ENCODE data around the gene GALNTL6. TPM values are rescaled to one million over a fixed set of nuclear protein-coding genes. Genes with fewer than 3 reads are reported as not detected.

The GALNTL6 gene
- total and polyA plus RNA-seq, 2 donors (not counting 3 experiments of a cell fraction or from before 2014, with no cell fraction given): not detected

- no peak overlapping the region for H3K27ac ChIP-seq (ENCODE audit: insufficient read depth, low read depth, low read length)
- dilution Hi-C loops (cut with MboI; ENCODE audit: extremely low pct_ligation_motif_present, low sequenced_read_pairs) (no loop called here), intact Hi-C loops (cut with micrococcal nuclease) (no loop called here)
- ChIA-PET POLR2A (no interaction called here), CTCF (no interaction called here)
- no peaks in the 10 kb centered on the region for H4K20me1 ChIP-seq (replicated peaks; ENCODE audit: control insufficient read depth, extremely low read depth, insufficient read depth, low read length)
- no peak for TF ChIP-seq GATA2 (IDR thresholded peaks at IDR 0.05; ENCODE audit: insufficient read depth, insufficient read length, low read depth, low read length)
- TF ChIP-seq FOS (IDR thresholded peaks at IDR 0.05; ENCODE audit: borderline replicate concordance, insufficient read depth, low read length): no peak
- no peak for TF ChIP-seq MAX (IDR thresholded peaks at IDR 0.05; ENCODE audit: insufficient read depth, insufficient read length)
- no peak for TF ChIP-seq POLR2AphosphoS5 (IDR thresholded peaks at IDR 0.05; ENCODE audit: insufficient read depth, low read depth, low read length)
- no peak for TF ChIP-seq EZH2 (IDR thresholded peaks at IDR 0.05; ENCODE audit: borderline replicate concordance, low read depth, low read length, severe bottlenecking)
- no peak for TF ChIP-seq CTCF (IDR thresholded peaks at IDR 0.05; ENCODE audit: extremely low read depth in 1 of 2, insufficient read depth in 1 of 2, low read depth in 1 of 2, low read length in 2 of 2)
- TF ChIP-seq JUN (IDR thresholded peaks at IDR 0.05; ENCODE audit: borderline replicate concordance, insufficient read depth, insufficient read length, low read depth): no peak
- TF ChIP-seq POLR2A (IDR thresholded peaks at IDR 0.05; ENCODE audit: low read depth, low read length): no peak
- TF ChIP-seq MYC (IDR thresholded peaks at IDR 0.05; ENCODE audit: low read depth, low read length): no peak
- no peak overlapping the region for H3K9ac ChIP-seq (replicated peaks; ENCODE audit: extremely low read depth, insufficient read depth, low read length)
- no peak overlapping the region for H3K4me3 ChIP-seq (replicated peaks in 1 of 3; ENCODE audit: insufficient read depth in 1 of 3, low read depth in 1 of 3, low read length in 3 of 3)
- no peaks in the 10 kb centered on the region for H3K9me1 ChIP-seq (replicated peaks; ENCODE audit: control insufficient read depth, extremely low read depth, insufficient read depth, low read length)
- DNase-seq (ENCODE audit: low read depth, low spot score): no peak
- no peaks in the 10 kb centered on the region for H3K4me1 ChIP-seq (ENCODE audit: control insufficient read depth, extremely low read depth, insufficient read depth, low read length)
- no peak overlapping the region for H2AFZ ChIP-seq (ENCODE audit: low read depth, low read length)
- H3K36me3 ChIP-seq (ENCODE audit: control insufficient read depth in 2 of 2, extremely low read depth in 1 of 2, insufficient read depth in 2 of 2, low read length in 2 of 2): no peaks in the 10 kb centered on the region
- FAIRE-seq: no peak
- peaks cover 2% of the 10 kb centered on the region for H3K9me3 ChIP-seq (replicated peaks; ENCODE audit: control insufficient read depth, insufficient read depth, low read length)
- no peaks in the 10 kb centered on the region for H3K27me3 ChIP-seq (ENCODE audit: control insufficient read depth in 2 of 2, insufficient read depth in 2 of 2, low read length in 2 of 2)
- no peaks in the 10 kb centered on the region for H3K79me2 ChIP-seq (ENCODE audit: control insufficient read depth, insufficient read depth, low read length)
- BruUV-seq (replicated peaks): no TSS peak
- no peak overlapping the region for H3K4me2 ChIP-seq (ENCODE audit: insufficient read depth, low read length)
These were observed 375.2 kb downstream of the GALNTL6 start for GRCh38 chr4:172188248-172188988.

All from endothelial cell of umbilical vein (primary cell).